Body of pancreas (tissue), 4 donors: ENCODE results near the gene CEP20. TPM values are rescaled to one million over a fixed set of nuclear protein-coding genes. Genes with fewer than 3 reads are reported as not detected.
"Not testable (repeated sequence)": the region's sequence is repeated elsewhere in the genome, so short reads cannot be mapped to it uniquely, and the experiment has no call there.

Experiments used
- ATAC-seq: fragments of 150-250 bp; one replicate; pipeline ENCODE4 v1.9.1; 2016
- DNase-seq, 4 donors: peaks; one replicate each; pipeline ENCODE4 v3.0.0-alpha.2; 2019
- H3K27ac ChIP-seq, 4 donors: fragments of 200-600 bp; sonication (generic); 1 replicate in 3 of 4; 2 replicates in 1 of 4; pipeline versions ENCODE4 v1.5.1 to v1.6.1; 2016 to 2019; ENCODE audit warnings: mild to moderate bottlenecking in 1 of 4, mixed read lengths in 1 of 4, moderate library complexity in 1 of 4
- H3K27me3 ChIP-seq, 2 donors: fragments of 200-600 bp; sonication (generic); one replicate each; pipeline ENCODE4 v1.6.0; 2016; ENCODE audit warnings: mild to moderate bottlenecking in 1 of 2
- H3K36me3 ChIP-seq, 2 donors: fragments of 200-600 bp; sonication (generic); replicated peaks in 1 of 2; 2 replicates each; pipeline ENCODE4 v1.5.1; 2016; ENCODE audit warnings: low read depth in 2 of 2; ENCODE audit not compliant: insufficient read depth in 1 of 2
- H3K4me1 ChIP-seq: fragments of 200-600 bp; sonication (generic); one replicate; pipeline ENCODE4 v1.6.0; 2016
- H3K4me3 ChIP-seq, 2 donors: fragments of 200-600 bp; sonication (generic); 1 replicate in 1 of 2; 2 replicates in 1 of 2; pipeline ENCODE4 v1.5.1; 2016 to 2019
- H3K9me3 ChIP-seq, 3 donors: fragments of 200-600 bp; sonication (generic); 1 replicate in 2 of 3; 2 replicates in 1 of 3; pipeline ENCODE4 v1.5.1; 2016
- POLR2A ChIP-seq, 3 donors: fragments of 450-650 bp; IDR thresholded peaks; one replicate each; pipeline ENCODE4 v1.6.1; 2016; ENCODE audit warnings: antibody characterized with exemption in 3 of 3, mild to moderate bottlenecking in 2 of 3
- WGBS, 2 donors: methylation state at CpG; one replicate each; pipeline ENCODE4 v1.1.5; 2017; 5-methylcytosine and 5-hydroxymethylcytosine counted together
- intact Hi-C: fragments of 100-400 bp; cut with DNase I; formaldehyde crosslinking; loops from one replicate; pipeline ENCODE4 v1.15.1; 2023
- total RNA-seq, 2 donors: library from RNA; depleted of rRNA; stranded (reverse); fragments of >200 nt; gene quantifications; one replicate each; pipeline ENCODE4 v1.1.0, GENCODE V29; 2016
- TF ChIP-seq, protein P1 (sequence below), 7 experiments: fragments of 450-650 bp in 4 of 7; fragments of 200-600 bp in 3 of 7; sonication (generic) in 3 of 7; IDR thresholded peaks; one replicate each; pipeline ENCODE4 v1.5.1; 2016 to 2019; ENCODE audit warnings: antibody characterized with exemption in 7 of 7

Gene CEP20
- 10 to 100 TPM; 17.5 to 21.3 TPM for total RNA-seq

DNA sequence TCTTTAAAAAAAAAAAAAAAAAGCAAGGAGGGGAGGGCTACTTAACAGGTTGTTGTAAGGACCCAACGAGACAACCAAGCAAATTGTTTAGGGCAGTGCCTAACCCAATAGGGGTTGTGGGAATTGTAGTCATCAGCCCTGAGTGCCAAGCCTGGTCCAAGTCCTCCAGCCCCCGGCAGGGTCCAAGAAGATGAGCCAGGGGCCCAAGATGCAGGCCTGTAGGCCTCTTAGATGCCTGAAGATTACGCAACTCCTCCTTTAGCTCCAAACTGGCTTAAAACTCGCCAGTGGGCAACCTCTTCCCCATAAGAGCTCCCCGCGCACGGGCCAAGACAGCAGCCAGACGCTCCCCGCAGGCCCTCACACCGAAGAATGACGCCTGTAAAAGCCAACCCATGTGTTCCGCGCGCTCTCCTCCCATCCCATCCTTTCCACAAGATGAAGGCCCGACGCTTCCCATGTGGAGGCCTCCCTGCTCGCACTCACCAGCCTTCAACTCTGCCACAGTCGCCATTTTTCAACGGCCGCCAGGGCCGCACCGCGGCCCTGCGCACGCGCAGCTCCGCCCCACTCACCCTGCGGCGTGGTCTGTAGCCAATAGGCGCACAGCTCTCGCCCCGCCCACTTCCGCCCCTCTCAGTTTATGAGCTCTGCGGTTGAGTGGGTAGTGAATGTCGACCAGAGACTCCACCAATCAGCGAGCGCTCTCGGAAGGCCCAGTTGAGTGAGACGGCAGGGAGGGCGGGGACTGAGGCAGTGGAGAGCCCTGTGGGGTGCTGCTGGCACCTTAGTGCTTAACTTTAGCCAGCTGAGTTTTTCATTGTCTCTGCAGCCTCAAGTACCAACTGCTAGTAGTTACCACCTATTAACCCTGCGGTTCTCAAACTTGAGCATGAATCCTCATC lies at the start of gene CEP20:
Gene CEP20, minus strand, starts transcription at position 532 of the 905 bp plus-strand sequence. Its CDS starts 18 bp downstream, at position 514.
- ATAC-seq (peak; percentile 100), DNase-seq (peak; percentile 100)
- H3K27ac ChIP-seq = peak within 1 kb of the TSS; percentile 63 to 93 (median 84)
- H3K36me3 ChIP-seq = no peaks in the 10 kb centered on the region
- H3K9me3 ChIP-seq = no peaks in the 10 kb centered on the region
- 0 to 1% methylated on average over 11 to 41 of the region's 41 CpGs for WGBS, 2 donors
- H3K4me3 ChIP-seq = peak within 1 kb of the TSS; percentile 50 to 63
- TF ChIP-seq, protein P1, sequence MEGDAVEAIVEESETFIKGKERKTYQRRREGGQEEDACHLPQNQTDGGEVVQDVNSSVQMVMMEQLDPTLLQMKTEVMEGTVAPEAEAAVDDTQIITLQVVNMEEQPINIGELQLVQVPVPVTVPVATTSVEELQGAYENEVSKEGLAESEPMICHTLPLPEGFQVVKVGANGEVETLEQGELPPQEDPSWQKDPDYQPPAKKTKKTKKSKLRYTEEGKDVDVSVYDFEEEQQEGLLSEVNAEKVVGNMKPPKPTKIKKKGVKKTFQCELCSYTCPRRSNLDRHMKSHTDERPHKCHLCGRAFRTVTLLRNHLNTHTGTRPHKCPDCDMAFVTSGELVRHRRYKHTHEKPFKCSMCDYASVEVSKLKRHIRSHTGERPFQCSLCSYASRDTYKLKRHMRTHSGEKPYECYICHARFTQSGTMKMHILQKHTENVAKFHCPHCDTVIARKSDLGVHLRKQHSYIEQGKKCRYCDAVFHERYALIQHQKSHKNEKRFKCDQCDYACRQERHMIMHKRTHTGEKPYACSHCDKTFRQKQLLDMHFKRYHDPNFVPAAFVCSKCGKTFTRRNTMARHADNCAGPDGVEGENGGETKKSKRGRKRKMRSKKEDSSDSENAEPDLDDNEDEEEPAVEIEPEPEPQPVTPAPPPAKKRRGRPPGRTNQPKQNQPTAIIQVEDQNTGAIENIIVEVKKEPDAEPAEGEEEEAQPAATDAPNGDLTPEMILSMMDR (IDR thresholded peaks at IDR 0.05) = peak in 4 of 7 experiments; percentile 48 to 59 (median 52)
- peak; percentile 62 to 88 (median 88) for TF ChIP-seq POLR2A (IDR thresholded peaks at IDR 0.05)
- intact Hi-C loops = no loop called here
- H3K27me3 ChIP-seq = no peaks in the 10 kb centered on the region
- H3K4me1 ChIP-seq = peaks cover 29% of the 10 kb centered on the region

DNA sequence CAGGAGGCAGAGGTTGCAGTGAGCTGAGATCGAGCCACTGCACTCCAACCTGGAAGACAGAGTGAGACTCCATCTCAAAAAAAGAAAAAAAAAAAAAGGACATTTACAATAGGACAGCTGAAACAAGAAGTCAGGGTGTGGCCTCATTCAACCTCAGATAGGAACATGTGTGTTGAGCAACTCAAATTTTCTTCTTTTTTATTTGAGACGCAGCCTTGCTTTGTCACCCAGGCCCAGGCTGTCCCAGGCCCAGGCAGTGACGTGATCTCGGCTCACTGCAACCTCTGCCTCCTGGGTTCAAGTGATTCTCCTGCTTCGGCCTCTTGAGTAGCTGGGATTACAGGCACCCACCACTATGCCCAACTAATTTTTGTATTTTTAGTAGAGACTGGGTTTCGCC lies 48.4 kb upstream of the CEP20 start:
- DNase-seq, H3K27me3 ChIP-seq, H3K27ac ChIP-seq, H3K9me3 ChIP-seq, H3K4me3 ChIP-seq, H3K36me3 ChIP-seq, intact Hi-C loops, H3K4me1 ChIP-seq, ATAC-seq: not testable (repeated sequence)
- 80 to 95% methylated on average over 6 of the region's 6 CpGs for WGBS, 2 donors

GRCh38 chr16:15934991-15935390 lies 46.6 kb upstream of the CEP20 start:
- intact Hi-C loops = no loop called here
- H3K4me3 ChIP-seq = no peak overlapping the region
- no peaks in the 10 kb centered on the region for H3K27me3 ChIP-seq
- H3K36me3 ChIP-seq = no peaks in the 10 kb centered on the region
- TF ChIP-seq, protein P1 (IDR thresholded peaks at IDR 0.05) = no peak
- TF ChIP-seq POLR2A (IDR thresholded peaks at IDR 0.05) = no peak
- no peaks in the 10 kb centered on the region for H3K9me3 ChIP-seq
- no peaks in the 10 kb centered on the region for H3K4me1 ChIP-seq
- ATAC-seq = no peak
- DNase-seq = no peak
- no peak overlapping the region for H3K27ac ChIP-seq

GRCh38 chr16:15933781-15934180 lies 45.4 kb upstream of the CEP20 start:
- intact Hi-C loops = no loop called here
- Histone ChIP-seq H3K4me3 (no peak overlapping the region), H3K27ac (no peak overlapping the region), H3K4me1 (no peaks in the 10 kb centered on the region), H3K27me3 (no peaks in the 10 kb centered on the region), H3K36me3 (no peaks in the 10 kb centered on the region), H3K9me3 (no peaks in the 10 kb centered on the region)
- TF ChIP-seq, protein P1 (IDR thresholded peaks at IDR 0.05) = no peak
- no peak for TF ChIP-seq POLR2A (IDR thresholded peaks at IDR 0.05)
- 71 to 81% methylated on average over 4 of the region's 4 CpGs for WGBS, 2 donors
- ATAC-seq = no peak
- no peak for DNase-seq

- intact Hi-C loops = no loop called here
- H3K9me3 ChIP-seq = no peaks in the 10 kb centered on the region
- H3K4me3 ChIP-seq = no peak overlapping the region
- no peaks in the 10 kb centered on the region for H3K36me3 ChIP-seq
- H3K27me3 ChIP-seq = no peaks in the 10 kb centered on the region
- TF ChIP-seq, protein P1 (IDR thresholded peaks at IDR 0.05) = no peak
- no peak for TF ChIP-seq POLR2A (IDR thresholded peaks at IDR 0.05)
- no peak for ATAC-seq
- no peaks in the 10 kb centered on the region for H3K4me1 ChIP-seq
- DNase-seq = no peak
- 76% methylated on average over 6 of the region's 6 CpGs for WGBS, 2 donors
- no peak overlapping the region for H3K27ac ChIP-seq
Observed at GRCh38 chr16:15932939-15933338, 44.5 kb upstream of the CEP20 start.
